ENCODE measurements around the gene CCDC150. TPM values are rescaled to one million over a fixed set of nuclear protein-coding genes. Genes with fewer than 3 reads are reported as not detected.

Gene CCDC150
- total and polyA plus RNA-seq, 4 donors: 0.78 to 6.3 (median 5.1) TPM

DNA sequence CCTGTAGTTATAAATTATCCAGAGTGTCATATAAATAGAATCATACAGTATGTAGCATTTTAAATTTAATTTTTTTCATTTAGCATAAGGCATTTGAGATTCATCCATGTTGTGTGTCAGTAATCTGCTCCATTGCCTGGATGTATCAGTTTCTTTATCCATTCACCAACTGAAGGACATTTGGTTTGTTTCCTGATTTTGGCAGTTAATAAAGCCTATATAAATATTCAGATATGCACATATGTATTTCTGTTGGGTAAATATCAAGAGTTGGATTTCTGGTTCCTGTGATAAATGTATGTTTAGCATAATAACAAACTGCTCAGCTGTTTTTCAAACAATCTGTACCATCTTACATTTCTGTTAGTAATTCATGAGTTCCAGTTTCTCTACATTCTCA is 39.9 kb downstream of the CCDC150 start (continued):
- TF ChIP-seq, protein P1, sequence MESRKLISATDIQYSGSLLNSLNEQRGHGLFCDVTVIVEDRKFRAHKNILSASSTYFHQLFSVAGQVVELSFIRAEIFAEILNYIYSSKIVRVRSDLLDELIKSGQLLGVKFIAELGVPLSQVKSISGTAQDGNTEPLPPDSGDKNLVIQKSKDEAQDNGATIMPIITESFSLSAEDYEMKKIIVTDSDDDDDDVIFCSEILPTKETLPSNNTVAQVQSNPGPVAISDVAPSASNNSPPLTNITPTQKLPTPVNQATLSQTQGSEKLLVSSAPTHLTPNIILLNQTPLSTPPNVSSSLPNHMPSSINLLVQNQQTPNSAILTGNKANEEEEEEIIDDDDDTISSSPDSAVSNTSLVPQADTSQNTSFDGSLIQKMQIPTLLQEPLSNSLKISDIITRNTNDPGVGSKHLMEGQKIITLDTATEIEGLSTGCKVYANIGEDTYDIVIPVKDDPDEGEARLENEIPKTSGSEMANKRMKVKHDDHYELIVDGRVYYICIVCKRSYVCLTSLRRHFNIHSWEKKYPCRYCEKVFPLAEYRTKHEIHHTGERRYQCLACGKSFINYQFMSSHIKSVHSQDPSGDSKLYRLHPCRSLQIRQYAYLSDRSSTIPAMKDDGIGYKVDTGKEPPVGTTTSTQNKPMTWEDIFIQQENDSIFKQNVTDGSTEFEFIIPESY (IDR thresholded peaks at IDR 0.05): no peak
- TF ChIP-seq SP1 (IDR thresholded peaks at IDR 0.05): no peak
- no peak for TF ChIP-seq FOXA2 (IDR thresholded peaks at IDR 0.05)
- no peak for TF ChIP-seq YY1 (IDR thresholded peaks at IDR 0.05)

DNA sequence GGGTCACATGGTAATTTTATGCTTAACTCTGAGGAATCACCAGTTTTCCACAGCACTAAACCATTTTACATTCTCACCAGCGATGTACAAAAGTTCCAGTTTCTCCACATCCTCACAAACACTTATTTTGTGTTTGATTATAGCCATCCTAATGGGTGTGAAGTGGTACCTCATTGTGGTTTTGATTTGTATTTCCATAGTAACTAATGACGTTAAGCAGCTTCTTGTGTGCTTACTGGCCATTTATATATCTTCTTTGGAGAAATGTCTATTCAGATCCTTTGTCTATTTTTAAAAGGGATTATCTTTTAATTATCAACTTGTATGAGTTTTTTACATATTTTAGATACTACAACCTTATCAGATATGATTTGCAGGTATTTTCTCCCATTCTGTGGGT is 42.0 kb downstream of the CCDC150 start:
- H3K36me3 ChIP-seq (ENCODE audit: control insufficient read depth in 4 of 4, insufficient read depth in 3 of 4, low read depth in 1 of 4, low read length in 3 of 4): no peaks in the 10 kb centered on the region
- H3K4me1 ChIP-seq (ENCODE audit: control insufficient read depth in 4 of 4, insufficient read depth in 4 of 4, low read length in 3 of 4): no peaks in the 10 kb centered on the region
- TF ChIP-seq EGR1 (IDR thresholded peaks at IDR 0.05; ENCODE audit: low read depth in 2 of 2) (no peak), NR2F2 (IDR thresholded peaks at IDR 0.05) (no peak), RAD21 (IDR thresholded peaks at IDR 0.05) (no peak), HNF4A (conservative IDR thresholded peaks at IDR 0.05) (no peak), HNF4G (IDR thresholded peaks at IDR 0.05) (no peak), SP1 (IDR thresholded peaks at IDR 0.05) (no peak), FOXA1 (IDR thresholded peaks at IDR 0.05) (no peak), TAF1 (conservative IDR thresholded peaks at IDR 0.05) (no peak), JUND (IDR thresholded peaks at IDR 0.05) (no peak), FOXA2 (IDR thresholded peaks at IDR 0.05) (no peak), GABPA (IDR thresholded peaks at IDR 0.05 in 1 of 2, conservative IDR thresholded peaks at IDR 0.05 in 1 of 2) (no peak)
- TF ChIP-seq, protein P2, sequence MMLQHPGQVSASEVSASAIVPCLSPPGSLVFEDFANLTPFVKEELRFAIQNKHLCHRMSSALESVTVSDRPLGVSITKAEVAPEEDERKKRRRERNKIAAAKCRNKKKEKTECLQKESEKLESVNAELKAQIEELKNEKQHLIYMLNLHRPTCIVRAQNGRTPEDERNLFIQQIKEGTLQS (IDR thresholded peaks at IDR 0.05): no peak
- TF ChIP-seq, protein P3, sequence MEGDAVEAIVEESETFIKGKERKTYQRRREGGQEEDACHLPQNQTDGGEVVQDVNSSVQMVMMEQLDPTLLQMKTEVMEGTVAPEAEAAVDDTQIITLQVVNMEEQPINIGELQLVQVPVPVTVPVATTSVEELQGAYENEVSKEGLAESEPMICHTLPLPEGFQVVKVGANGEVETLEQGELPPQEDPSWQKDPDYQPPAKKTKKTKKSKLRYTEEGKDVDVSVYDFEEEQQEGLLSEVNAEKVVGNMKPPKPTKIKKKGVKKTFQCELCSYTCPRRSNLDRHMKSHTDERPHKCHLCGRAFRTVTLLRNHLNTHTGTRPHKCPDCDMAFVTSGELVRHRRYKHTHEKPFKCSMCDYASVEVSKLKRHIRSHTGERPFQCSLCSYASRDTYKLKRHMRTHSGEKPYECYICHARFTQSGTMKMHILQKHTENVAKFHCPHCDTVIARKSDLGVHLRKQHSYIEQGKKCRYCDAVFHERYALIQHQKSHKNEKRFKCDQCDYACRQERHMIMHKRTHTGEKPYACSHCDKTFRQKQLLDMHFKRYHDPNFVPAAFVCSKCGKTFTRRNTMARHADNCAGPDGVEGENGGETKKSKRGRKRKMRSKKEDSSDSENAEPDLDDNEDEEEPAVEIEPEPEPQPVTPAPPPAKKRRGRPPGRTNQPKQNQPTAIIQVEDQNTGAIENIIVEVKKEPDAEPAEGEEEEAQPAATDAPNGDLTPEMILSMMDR (IDR thresholded peaks at IDR 0.05; ENCODE audit: low read depth, low read length, missing input control): no peak
- TF ChIP-seq, protein P1 (IDR thresholded peaks at IDR 0.05): no peak
- no peak overlapping the region for H3K4me3 ChIP-seq (ENCODE audit: low read depth in 1 of 3, low read length in 3 of 3)
- no peaks in the 10 kb centered on the region for H3K27me3 ChIP-seq (ENCODE audit: control insufficient read depth in 4 of 4, insufficient read depth in 4 of 4, low read length in 3 of 4)
- H3K9ac ChIP-seq (ENCODE audit: low read depth in 1 of 2, low read length in 2 of 2): no peak overlapping the region
- H3K27ac ChIP-seq (ENCODE audit: low read depth in 1 of 2, low read length in 2 of 2): no peak overlapping the region
- no peak for DNase-seq (ENCODE audit: low spot score)
- WGBS: 94% methylated on average over 2 of the region's 2 CpGs
- peaks cover 0 to 5% (median 3%) of the 10 kb centered on the region in 4 donors for H3K9me3 ChIP-seq (ENCODE audit: control insufficient read depth in 4 of 4, low read length in 3 of 4)

DNA sequence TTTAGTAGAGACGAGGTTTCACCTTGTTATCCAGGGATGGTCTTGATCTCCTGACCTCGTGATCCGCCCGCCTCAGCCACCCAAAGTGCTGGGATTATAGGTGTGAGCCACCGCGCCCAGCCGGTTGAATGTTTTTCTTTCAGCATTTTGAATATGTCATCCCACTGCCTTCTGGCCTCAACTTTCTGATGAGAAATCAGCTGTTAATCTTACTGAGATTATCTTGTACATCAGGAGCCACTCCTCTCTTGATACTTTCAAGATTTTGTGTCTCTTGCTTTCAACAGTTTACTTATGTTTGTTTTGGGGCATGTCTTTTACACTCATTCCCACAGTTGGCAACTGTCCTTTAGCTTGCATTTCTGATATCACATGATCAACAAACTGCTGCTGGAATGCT is 46.3 kb downstream of the CCDC150 start:
- WGBS: 95% methylated on average over 7 of the region's 7 CpGs

More for the DNA sequence above, 46.3 kb downstream of the CCDC150 start:
- TF ChIP-seq RAD21 (IDR thresholded peaks at IDR 0.05) (no peak), SP1 (IDR thresholded peaks at IDR 0.05) (no peak), RXRA (IDR thresholded peaks at IDR 0.05) (no peak), GABPA (IDR thresholded peaks at IDR 0.05 in 1 of 2, conservative IDR thresholded peaks at IDR 0.05 in 1 of 2) (no peak), FOXA1 (IDR thresholded peaks at IDR 0.05) (no peak), TAF1 (conservative IDR thresholded peaks at IDR 0.05) (no peak), NR2F2 (IDR thresholded peaks at IDR 0.05) (no peak), YY1 (IDR thresholded peaks at IDR 0.05) (no peak), FOXA2 (IDR thresholded peaks at IDR 0.05) (no peak)
- TF ChIP-seq, protein P3 (IDR thresholded peaks at IDR 0.05; ENCODE audit: low read depth, low read length, missing input control): no peak
- TF ChIP-seq, protein P4, sequence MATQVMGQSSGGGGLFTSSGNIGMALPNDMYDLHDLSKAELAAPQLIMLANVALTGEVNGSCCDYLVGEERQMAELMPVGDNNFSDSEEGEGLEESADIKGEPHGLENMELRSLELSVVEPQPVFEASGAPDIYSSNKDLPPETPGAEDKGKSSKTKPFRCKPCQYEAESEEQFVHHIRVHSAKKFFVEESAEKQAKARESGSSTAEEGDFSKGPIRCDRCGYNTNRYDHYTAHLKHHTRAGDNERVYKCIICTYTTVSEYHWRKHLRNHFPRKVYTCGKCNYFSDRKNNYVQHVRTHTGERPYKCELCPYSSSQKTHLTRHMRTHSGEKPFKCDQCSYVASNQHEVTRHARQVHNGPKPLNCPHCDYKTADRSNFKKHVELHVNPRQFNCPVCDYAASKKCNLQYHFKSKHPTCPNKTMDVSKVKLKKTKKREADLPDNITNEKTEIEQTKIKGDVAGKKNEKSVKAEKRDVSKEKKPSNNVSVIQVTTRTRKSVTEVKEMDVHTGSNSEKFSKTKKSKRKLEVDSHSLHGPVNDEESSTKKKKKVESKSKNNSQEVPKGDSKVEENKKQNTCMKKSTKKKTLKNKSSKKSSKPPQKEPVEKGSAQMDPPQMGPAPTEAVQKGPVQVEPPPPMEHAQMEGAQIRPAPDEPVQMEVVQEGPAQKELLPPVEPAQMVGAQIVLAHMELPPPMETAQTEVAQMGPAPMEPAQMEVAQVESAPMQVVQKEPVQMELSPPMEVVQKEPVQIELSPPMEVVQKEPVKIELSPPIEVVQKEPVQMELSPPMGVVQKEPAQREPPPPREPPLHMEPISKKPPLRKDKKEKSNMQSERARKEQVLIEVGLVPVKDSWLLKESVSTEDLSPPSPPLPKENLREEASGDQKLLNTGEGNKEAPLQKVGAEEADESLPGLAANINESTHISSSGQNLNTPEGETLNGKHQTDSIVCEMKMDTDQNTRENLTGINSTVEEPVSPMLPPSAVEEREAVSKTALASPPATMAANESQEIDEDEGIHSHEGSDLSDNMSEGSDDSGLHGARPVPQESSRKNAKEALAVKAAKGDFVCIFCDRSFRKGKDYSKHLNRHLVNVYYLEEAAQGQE (IDR thresholded peaks at IDR 0.05): no peak
- TF ChIP-seq, protein P2 (IDR thresholded peaks at IDR 0.05): no peak
- no peak for DNase-seq (ENCODE audit: low spot score)
- Histone ChIP-seq H3K27ac (ENCODE audit: low read depth in 1 of 2, low read length in 2 of 2) (no peak overlapping the region), H3K9ac (ENCODE audit: low read depth in 1 of 2, low read length in 2 of 2) (no peak overlapping the region), H3K36me3 (ENCODE audit: control insufficient read depth in 4 of 4, insufficient read depth in 3 of 4, low read depth in 1 of 4, low read length in 3 of 4) (no peaks in the 10 kb centered on the region), H3K27me3 (ENCODE audit: control insufficient read depth in 4 of 4, insufficient read depth in 4 of 4, low read length in 3 of 4) (no peaks in the 10 kb centered on the region), H3K4me1 (ENCODE audit: control insufficient read depth in 4 of 4, insufficient read depth in 4 of 4, low read length in 3 of 4) (no peaks in the 10 kb centered on the region), H3K4me3 (ENCODE audit: low read depth in 1 of 3, low read length in 3 of 3) (no peak overlapping the region), H3K9me3 (ENCODE audit: control insufficient read depth in 4 of 4, low read length in 3 of 4) (peaks cover 0 to 5% (median 3%) of the 10 kb centered on the region in 4 donors)
